ENCODE measurements around the gene IRF2.

IRF2 gene

GRCh38 chr4:184438375-184438774 lies 36.0 kb downstream of the IRF2 start:
- no peak overlapping the region for H2AFZ ChIP-seq
- H3K27ac ChIP-seq = no peak overlapping the region
- H3K9me3 ChIP-seq (ENCODE audit: control insufficient read depth, low read length) = no peaks in the 10 kb centered on the region
- no peaks in the 10 kb centered on the region for H3K36me3 ChIP-seq (ENCODE audit: control insufficient read depth, insufficient read depth, low read length)
- no peak overlapping the region for H3K4me3 ChIP-seq (ENCODE audit: low read depth, low read length)
- TF ChIP-seq, protein P1, sequence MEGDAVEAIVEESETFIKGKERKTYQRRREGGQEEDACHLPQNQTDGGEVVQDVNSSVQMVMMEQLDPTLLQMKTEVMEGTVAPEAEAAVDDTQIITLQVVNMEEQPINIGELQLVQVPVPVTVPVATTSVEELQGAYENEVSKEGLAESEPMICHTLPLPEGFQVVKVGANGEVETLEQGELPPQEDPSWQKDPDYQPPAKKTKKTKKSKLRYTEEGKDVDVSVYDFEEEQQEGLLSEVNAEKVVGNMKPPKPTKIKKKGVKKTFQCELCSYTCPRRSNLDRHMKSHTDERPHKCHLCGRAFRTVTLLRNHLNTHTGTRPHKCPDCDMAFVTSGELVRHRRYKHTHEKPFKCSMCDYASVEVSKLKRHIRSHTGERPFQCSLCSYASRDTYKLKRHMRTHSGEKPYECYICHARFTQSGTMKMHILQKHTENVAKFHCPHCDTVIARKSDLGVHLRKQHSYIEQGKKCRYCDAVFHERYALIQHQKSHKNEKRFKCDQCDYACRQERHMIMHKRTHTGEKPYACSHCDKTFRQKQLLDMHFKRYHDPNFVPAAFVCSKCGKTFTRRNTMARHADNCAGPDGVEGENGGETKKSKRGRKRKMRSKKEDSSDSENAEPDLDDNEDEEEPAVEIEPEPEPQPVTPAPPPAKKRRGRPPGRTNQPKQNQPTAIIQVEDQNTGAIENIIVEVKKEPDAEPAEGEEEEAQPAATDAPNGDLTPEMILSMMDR (IDR thresholded peaks at IDR 0.05) = no peak
- peaks cover 55% of the 10 kb centered on the region for H3K79me2 ChIP-seq
- H3K9ac ChIP-seq = no peak overlapping the region
- H3K4me2 ChIP-seq (ENCODE audit: low read length) = no peak overlapping the region
- no peaks in the 10 kb centered on the region for H3K4me1 ChIP-seq
- no peaks in the 10 kb centered on the region for H3K27me3 ChIP-seq (ENCODE audit: control insufficient read depth, insufficient read depth, low read length)

DNA sequence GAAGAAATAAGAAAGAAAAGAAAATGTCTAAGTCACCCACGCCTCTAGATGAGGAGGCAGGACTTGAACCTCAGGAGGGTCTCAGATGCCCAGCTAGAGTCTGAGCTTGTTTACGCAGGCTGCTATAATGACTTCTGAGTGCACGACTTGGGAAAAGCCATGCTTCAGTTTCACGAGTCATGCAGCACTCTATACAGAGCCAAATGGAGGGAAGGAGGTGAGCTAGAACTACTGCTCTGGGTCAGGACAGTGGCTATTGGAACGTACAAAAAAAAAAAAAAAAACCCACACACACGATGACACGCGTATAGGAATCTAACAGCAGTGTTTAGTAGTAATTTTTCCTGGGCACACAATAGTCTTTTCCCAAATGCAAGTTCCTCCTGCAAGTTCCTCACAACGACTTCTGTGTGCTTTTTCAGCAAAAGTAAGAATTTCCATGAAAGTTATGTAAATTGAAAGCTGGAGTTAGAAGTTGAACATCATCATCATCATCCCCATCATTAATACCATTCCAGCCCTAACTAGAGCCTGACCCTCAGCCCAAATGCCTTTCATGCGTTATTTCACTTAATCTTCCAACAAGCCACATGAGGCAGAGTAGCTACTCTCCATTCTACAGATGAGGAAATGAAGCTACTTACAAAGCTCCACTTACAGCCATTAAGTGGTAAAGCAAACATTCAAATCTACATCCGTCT lies 36.6 kb downstream of the IRF2 start:
- H3K27me3 ChIP-seq (ENCODE audit: control insufficient read depth, insufficient read depth, low read length) = no peaks in the 10 kb centered on the region
- no peaks in the 10 kb centered on the region for H3K36me3 ChIP-seq (ENCODE audit: control insufficient read depth, insufficient read depth, low read length)
- H3K4me2 ChIP-seq (ENCODE audit: low read length) = no peak overlapping the region
- H3K79me2 ChIP-seq = peaks cover 54% of the 10 kb centered on the region
- H3K27ac ChIP-seq = no peak overlapping the region
- no peaks in the 10 kb centered on the region for H3K9me3 ChIP-seq (ENCODE audit: control insufficient read depth, low read length)
- H3K4me1 ChIP-seq = no peaks in the 10 kb centered on the region
- H2AFZ ChIP-seq = no peak overlapping the region
- no peak overlapping the region for H3K9ac ChIP-seq
- H3K4me3 ChIP-seq (ENCODE audit: low read depth, low read length) = no peak overlapping the region
- TF ChIP-seq, protein P1 (IDR thresholded peaks at IDR 0.05) = no peak

DNA sequence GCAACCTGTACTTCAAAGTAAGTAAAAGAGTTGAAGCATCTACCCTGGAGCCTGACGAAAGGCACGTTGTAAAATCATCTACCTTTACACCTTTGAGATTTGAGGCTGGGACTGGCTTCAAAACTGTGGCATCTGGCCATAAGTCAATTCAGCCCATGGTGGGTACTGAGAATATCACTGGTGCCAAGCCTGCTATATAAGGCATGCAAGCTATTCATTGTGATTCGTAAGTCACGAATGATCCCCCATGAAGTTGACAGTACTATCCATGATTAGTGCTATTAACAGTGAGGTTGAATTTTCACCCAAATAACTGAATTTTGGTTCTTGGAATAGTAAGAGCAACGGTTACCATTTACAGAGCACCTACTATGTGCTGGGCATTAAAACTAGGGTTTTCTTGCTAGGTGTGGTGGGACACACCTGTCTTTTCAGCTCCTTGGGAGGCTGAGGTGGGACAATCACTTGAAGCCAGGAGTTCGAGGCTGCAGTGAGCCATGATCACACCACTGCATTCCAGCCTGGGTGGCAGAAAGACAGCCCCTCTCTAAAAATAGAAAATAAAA lies 39.8 kb downstream of the IRF2 start:
- Histone ChIP-seq H3K27ac (no peak overlapping the region), H3K4me2 (ENCODE audit: low read length) (no peak overlapping the region), H3K4me3 (ENCODE audit: low read depth, low read length) (no peak overlapping the region), H3K79me2 (peaks cover 49% of the 10 kb centered on the region), H3K36me3 (ENCODE audit: control insufficient read depth, insufficient read depth, low read length) (no peaks in the 10 kb centered on the region), H3K27me3 (ENCODE audit: control insufficient read depth, insufficient read depth, low read length) (no peaks in the 10 kb centered on the region), H3K9me3 (ENCODE audit: control insufficient read depth, low read length) (no peaks in the 10 kb centered on the region), H3K9ac (no peak overlapping the region), H3K4me1 (no peaks in the 10 kb centered on the region), H2AFZ (no peak overlapping the region)
- TF ChIP-seq, protein P1 (IDR thresholded peaks at IDR 0.05) = no peak

DNA sequence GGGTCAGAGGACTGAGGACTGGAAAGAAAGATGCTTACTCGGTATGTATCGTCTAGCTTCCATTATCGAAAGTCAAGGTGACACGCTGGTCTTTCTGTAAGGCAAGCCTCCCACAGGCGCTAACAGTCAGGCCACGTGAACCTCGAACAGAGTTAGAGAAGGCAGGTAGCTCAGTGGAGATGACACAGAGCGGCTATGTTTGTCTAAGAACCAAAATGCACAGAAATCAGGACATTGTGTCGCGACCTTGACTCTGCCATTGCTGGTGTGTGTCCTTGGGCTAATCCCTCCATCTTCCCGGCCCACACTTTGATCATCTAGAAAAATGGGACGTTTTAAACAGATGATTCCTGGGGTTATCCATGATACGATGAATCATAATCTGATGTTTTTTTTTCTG lies 40.3 kb downstream of the IRF2 start:
- Histone ChIP-seq H3K4me2 (ENCODE audit: low read length) (no peak overlapping the region), H2AFZ (no peak overlapping the region), H3K4me1 (no peaks in the 10 kb centered on the region), H3K36me3 (ENCODE audit: control insufficient read depth, insufficient read depth, low read length) (no peaks in the 10 kb centered on the region), H3K27ac (no peak overlapping the region), H3K79me2 (peaks cover 49% of the 10 kb centered on the region), H3K27me3 (ENCODE audit: control insufficient read depth, insufficient read depth, low read length) (no peaks in the 10 kb centered on the region), H3K9ac (no peak overlapping the region), H3K9me3 (ENCODE audit: control insufficient read depth, low read length) (no peaks in the 10 kb centered on the region), H3K4me3 (ENCODE audit: low read depth, low read length) (no peak overlapping the region)
- TF ChIP-seq, protein P1 (IDR thresholded peaks at IDR 0.05) = no peak
